ENCODE data around the gene FGF11. TPM values are rescaled to one million over a fixed set of nuclear protein-coding genes. Genes with fewer than 3 reads are reported as not detected.

FGF11 gene
- total and polyA plus RNA-seq, 2 of the 13 experiments (the other 11 are each of a cell fraction or from before 2014, with no cell fraction given), result 0.20 to 7.6 TPM

GRCh38 chr17:7439462-7440112 lies at the start of gene FGF11 (continued):
- TF ChIP-seq ZHX2 (IDR thresholded peaks at IDR 0.05; ENCODE audit: low read depth), result no peak
- no peak for TF ChIP-seq ZHX2 (CRISPR knock-in tag; IDR thresholded peaks at IDR 0.05; ENCODE audit: borderline replicate concordance)
- no peak for TF ChIP-seq ATF7 (IDR thresholded peaks at IDR 0.05)
- TF ChIP-seq ATF7 (CRISPR knock-in tag; IDR thresholded peaks at IDR 0.05), result no peak
- no peak for TF ChIP-seq BCLAF1 (IDR thresholded peaks at IDR 0.05)
- TF ChIP-seq SP140L (CRISPR knock-in tag; IDR thresholded peaks at IDR 0.05; ENCODE audit: borderline replicate concordance), result no peak
- TF ChIP-seq SPEN (CRISPR knock-in tag; IDR thresholded peaks at IDR 0.05; ENCODE audit: low read depth), result 0 out of 2 replicates have a peak, but pooled peaks have one; percentile 14
- 0 out of 2 replicates have a peak, but pooled peaks have one; percentile 10 for TF ChIP-seq ATF3 (CRISPR knock-in tag; IDR thresholded peaks at IDR 0.05)
- peak; percentile 59 for TF ChIP-seq ZNF687 (CRISPR knock-in tag; IDR thresholded peaks at IDR 0.05)
- no peak for TF ChIP-seq CC2D1A (CRISPR knock-in tag; IDR thresholded peaks at IDR 0.05)
- no peak for TF ChIP-seq ZNF577 (CRISPR knock-in tag; IDR thresholded peaks at IDR 0.05; ENCODE audit: borderline replicate concordance, low read depth)
- TF ChIP-seq ZMYM2 (CRISPR knock-in tag; IDR thresholded peaks at IDR 0.05), result no peak
- TF ChIP-seq TFDP1 (CRISPR knock-in tag; IDR thresholded peaks at IDR 0.05; ENCODE audit: borderline replicate concordance), result 0 out of 2 replicates have a peak, but pooled peaks have one; percentile 15
- TF ChIP-seq KMT2A (CRISPR knock-in tag; IDR thresholded peaks at IDR 0.05), result no peak

All from HepG2 (cell line).